ENCODE results near the gene FBXL19.

- TF ChIP-seq EZH2phosphoT487 (IDR thresholded peaks at IDR 0.05; ENCODE audit: borderline replicate concordance, low read depth) (no peak), RCOR1 (IDR thresholded peaks at IDR 0.05; ENCODE audit: low read length) (no peak), NFIC (IDR thresholded peaks at IDR 0.05; ENCODE audit: borderline replicate concordance) (no peak), FOXM1 (IDR thresholded peaks at IDR 0.05; ENCODE audit: low read depth) (no peak), USF2 (IDR thresholded peaks at IDR 0.05; ENCODE audit: borderline replicate concordance, low read depth, low read length) (no peak), REST (IDR thresholded peaks at IDR 0.05; ENCODE audit: low read depth, low read length) (no peak), GABPA (IDR thresholded peaks at IDR 0.05; ENCODE audit: low read depth) (no peak), USF1 (IDR thresholded peaks at IDR 0.05; ENCODE audit: borderline replicate concordance, low read depth) (no peak), NRF1 (IDR thresholded peaks at IDR 0.05; ENCODE audit: low read depth, low read length) (no peak), MAX (IDR thresholded peaks at IDR 0.05; ENCODE audit: low read depth) (no peak)
- TF ChIP-seq, protein P1, sequence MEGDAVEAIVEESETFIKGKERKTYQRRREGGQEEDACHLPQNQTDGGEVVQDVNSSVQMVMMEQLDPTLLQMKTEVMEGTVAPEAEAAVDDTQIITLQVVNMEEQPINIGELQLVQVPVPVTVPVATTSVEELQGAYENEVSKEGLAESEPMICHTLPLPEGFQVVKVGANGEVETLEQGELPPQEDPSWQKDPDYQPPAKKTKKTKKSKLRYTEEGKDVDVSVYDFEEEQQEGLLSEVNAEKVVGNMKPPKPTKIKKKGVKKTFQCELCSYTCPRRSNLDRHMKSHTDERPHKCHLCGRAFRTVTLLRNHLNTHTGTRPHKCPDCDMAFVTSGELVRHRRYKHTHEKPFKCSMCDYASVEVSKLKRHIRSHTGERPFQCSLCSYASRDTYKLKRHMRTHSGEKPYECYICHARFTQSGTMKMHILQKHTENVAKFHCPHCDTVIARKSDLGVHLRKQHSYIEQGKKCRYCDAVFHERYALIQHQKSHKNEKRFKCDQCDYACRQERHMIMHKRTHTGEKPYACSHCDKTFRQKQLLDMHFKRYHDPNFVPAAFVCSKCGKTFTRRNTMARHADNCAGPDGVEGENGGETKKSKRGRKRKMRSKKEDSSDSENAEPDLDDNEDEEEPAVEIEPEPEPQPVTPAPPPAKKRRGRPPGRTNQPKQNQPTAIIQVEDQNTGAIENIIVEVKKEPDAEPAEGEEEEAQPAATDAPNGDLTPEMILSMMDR (IDR thresholded peaks at IDR 0.05), result no peak
- TF ChIP-seq, protein P2, sequence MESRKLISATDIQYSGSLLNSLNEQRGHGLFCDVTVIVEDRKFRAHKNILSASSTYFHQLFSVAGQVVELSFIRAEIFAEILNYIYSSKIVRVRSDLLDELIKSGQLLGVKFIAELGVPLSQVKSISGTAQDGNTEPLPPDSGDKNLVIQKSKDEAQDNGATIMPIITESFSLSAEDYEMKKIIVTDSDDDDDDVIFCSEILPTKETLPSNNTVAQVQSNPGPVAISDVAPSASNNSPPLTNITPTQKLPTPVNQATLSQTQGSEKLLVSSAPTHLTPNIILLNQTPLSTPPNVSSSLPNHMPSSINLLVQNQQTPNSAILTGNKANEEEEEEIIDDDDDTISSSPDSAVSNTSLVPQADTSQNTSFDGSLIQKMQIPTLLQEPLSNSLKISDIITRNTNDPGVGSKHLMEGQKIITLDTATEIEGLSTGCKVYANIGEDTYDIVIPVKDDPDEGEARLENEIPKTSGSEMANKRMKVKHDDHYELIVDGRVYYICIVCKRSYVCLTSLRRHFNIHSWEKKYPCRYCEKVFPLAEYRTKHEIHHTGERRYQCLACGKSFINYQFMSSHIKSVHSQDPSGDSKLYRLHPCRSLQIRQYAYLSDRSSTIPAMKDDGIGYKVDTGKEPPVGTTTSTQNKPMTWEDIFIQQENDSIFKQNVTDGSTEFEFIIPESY (IDR thresholded peaks at IDR 0.05; ENCODE audit: borderline replicate concordance, low read depth), result no peak
- TF ChIP-seq, protein P3, sequence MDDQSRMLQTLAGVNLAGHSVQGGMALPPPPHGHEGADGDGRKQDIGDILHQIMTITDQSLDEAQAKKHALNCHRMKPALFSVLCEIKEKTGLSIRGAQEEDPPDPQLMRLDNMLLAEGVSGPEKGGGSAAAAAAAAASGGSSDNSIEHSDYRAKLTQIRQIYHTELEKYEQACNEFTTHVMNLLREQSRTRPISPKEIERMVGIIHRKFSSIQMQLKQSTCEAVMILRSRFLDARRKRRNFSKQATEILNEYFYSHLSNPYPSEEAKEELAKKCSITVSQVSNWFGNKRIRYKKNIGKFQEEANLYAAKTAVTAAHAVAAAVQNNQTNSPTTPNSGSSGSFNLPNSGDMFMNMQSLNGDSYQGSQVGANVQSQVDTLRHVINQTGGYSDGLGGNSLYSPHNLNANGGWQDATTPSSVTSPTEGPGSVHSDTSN (IDR thresholded peaks at IDR 0.05), result no peak; the same call in none of the 2 replicates
Observed at GRCh38 chr16:30986129-30986991, 63.0 kb downstream of the FBXL19 start.
